H9 (cell line): ENCODE data around the gene TIFAB. TPM values are rescaled to one million over a fixed set of nuclear protein-coding genes. Genes with fewer than 3 reads are reported as not detected.

Source experiments
- DNase-seq: peaks from one replicate; pipeline ENCODE4 v3.0.0-alpha.2; 2017
- H2AFZ ChIP-seq: one replicate; pipeline ENCODE4 v1.6.1; 2013; ENCODE audit warnings: mild to moderate bottlenecking, low read length, control low read depth, moderate library complexity
- H2AK5ac ChIP-seq: 2 replicates; pipeline ENCODE4 v1.6.1; 2013; ENCODE audit warnings: low read length, control low read depth, mixed read lengths; ENCODE audit not compliant: insufficient read length
- H2BK120ac ChIP-seq: one replicate; pipeline ENCODE4 v1.6.1; 2013; ENCODE audit warnings: low read depth, mild to moderate bottlenecking, low read length, control low read depth, inconsistent platforms; ENCODE audit not compliant: poor library complexity, severe bottlenecking
- H2BK12ac ChIP-seq: 2 replicates; pipeline ENCODE4 v1.6.1; 2013; ENCODE audit warnings: low read length, control low read depth, mixed read lengths, low read depth; ENCODE audit not compliant: insufficient read length
- H2BK15ac ChIP-seq: 2 replicates; pipeline ENCODE4 v1.6.1; 2013; ENCODE audit warnings: low read depth, low read length, control low read depth
- H2BK20ac ChIP-seq: one replicate; pipeline ENCODE4 v1.6.1; 2013; ENCODE audit warnings: low read depth, mild to moderate bottlenecking, low read length, control low read depth, inconsistent platforms; ENCODE audit not compliant: poor library complexity, severe bottlenecking
- H2BK5ac ChIP-seq: 2 replicates; pipeline ENCODE4 v1.6.1; 2013; ENCODE audit warnings: low read length, control low read depth, mixed read lengths; ENCODE audit not compliant: insufficient read length
- H3K14ac ChIP-seq: 2 replicates; pipeline ENCODE4 v1.6.1; 2013; ENCODE audit warnings: low read length, control low read depth; ENCODE audit not compliant: insufficient read depth
- H3K18ac ChIP-seq: 2 replicates; pipeline ENCODE4 v1.6.1; 2013; ENCODE audit warnings: low read depth, mild to moderate bottlenecking, mixed read lengths, low read length, control low read depth; ENCODE audit not compliant: insufficient read length
- H3K23ac ChIP-seq: 2 replicates; pipeline ENCODE4 v1.6.1; 2013; ENCODE audit warnings: low read length, control low read depth, mixed read lengths, low read depth; ENCODE audit not compliant: insufficient read length
- H3K23me2 ChIP-seq: 2 replicates; pipeline ENCODE4 v1.6.1; 2013; ENCODE audit warnings: low read depth, mild to moderate bottlenecking, mixed read lengths, low read length, control low read depth; ENCODE audit not compliant: insufficient read length, poor library complexity, severe bottlenecking
- H3K27ac ChIP-seq: 2 replicates; pipeline ENCODE4 v1.5.1; 2013; ENCODE audit warnings: low read length, control low read depth, mixed read lengths, low read depth; ENCODE audit not compliant: insufficient read length
- H3K27me3 ChIP-seq: 2 replicates; pipeline ENCODE4 v1.6.1; 2013; ENCODE audit warnings: low read length, control low read depth, inconsistent platforms; ENCODE audit not compliant: insufficient read depth
- H3K4ac ChIP-seq: 2 replicates; pipeline ENCODE4 v1.6.1; 2013; ENCODE audit warnings: low read depth, mild to moderate bottlenecking, control low read depth, inconsistent platforms, low read length, moderate library complexity
- H3K4me1 ChIP-seq: 2 replicates; pipeline ENCODE4 v1.6.1; 2013; ENCODE audit warnings: low read length, control low read depth, inconsistent platforms; ENCODE audit not compliant: insufficient read depth
- H3K4me2 ChIP-seq: 2 replicates; pipeline ENCODE4 v1.6.1; 2013; ENCODE audit warnings: low read length, control low read depth, mixed read lengths; ENCODE audit not compliant: insufficient read length, insufficient read depth
- H3K56ac ChIP-seq: 2 replicates; pipeline ENCODE4 v1.6.1; 2013; ENCODE audit warnings: low read depth, mild to moderate bottlenecking, mixed read lengths, low read length, control low read depth; ENCODE audit not compliant: insufficient read length
- H3K79me1 ChIP-seq: 2 replicates; pipeline ENCODE4 v1.6.1; 2013; ENCODE audit warnings: low read depth, mild to moderate bottlenecking, moderate library complexity, low read length, control low read depth, inconsistent platforms; ENCODE audit not compliant: insufficient read depth, poor library complexity, severe bottlenecking
- H3K79me2 ChIP-seq: 2 replicates; pipeline ENCODE4 v1.6.1; 2013; ENCODE audit warnings: low read length, control low read depth, inconsistent platforms; ENCODE audit not compliant: insufficient read depth
- H3K9ac ChIP-seq: 2 replicates; pipeline ENCODE4 v1.6.1; 2013; ENCODE audit warnings: low read length, control low read depth, mixed read lengths; ENCODE audit not compliant: insufficient read length; ENCODE audit errors: extremely low read depth
- H3K9me3 ChIP-seq: one replicate; pipeline ENCODE4 v1.6.1; 2013; ENCODE audit warnings: low read depth, low read length, inconsistent platforms; ENCODE audit not compliant: control insufficient read depth
- H3T11ph ChIP-seq: one replicate; pipeline ENCODE4 v1.6.1; 2013; ENCODE audit warnings: mild to moderate bottlenecking, low read length, control low read depth, inconsistent platforms
- H4K20me1 ChIP-seq: one replicate; pipeline ENCODE4 v1.6.1; 2013; ENCODE audit not compliant: control insufficient read depth, insufficient read length, insufficient read depth
- H4K5ac ChIP-seq: 2 replicates; pipeline ENCODE4 v1.6.1; 2013; ENCODE audit warnings: low read depth, mild to moderate bottlenecking, mixed read lengths, low read length, control low read depth; ENCODE audit not compliant: insufficient read length
- H4K8ac ChIP-seq: replicated peaks from 2 replicates; pipeline ENCODE4 v1.6.1; 2013; ENCODE audit warnings: low read length, control low read depth, mixed read lengths, low read depth; ENCODE audit not compliant: insufficient read length
- H4K91ac ChIP-seq: 2 replicates; pipeline ENCODE4 v1.6.1; 2013; ENCODE audit warnings: low read depth, mild to moderate bottlenecking, moderate library complexity, mixed read lengths, low read length, control low read depth; ENCODE audit not compliant: insufficient read length
- H3K27ac Mint-ChIP-seq, 3 experiments: 2 replicates in 2 of 3; 3 replicates in 1 of 3; pipeline ENCODE4 v1.8.0; 2020 to 2021; ENCODE audit warnings: mixed read lengths in 3 of 3, mild to moderate bottlenecking in 1 of 3, moderate library complexity in 1 of 3
- H3K27me3 Mint-ChIP-seq: 2 replicates; pipeline ENCODE4 v1.8.0; 2021; ENCODE audit warnings: low read depth, mild to moderate bottlenecking, moderate library complexity, mixed read lengths
- H3K36me3 Mint-ChIP-seq, 3 experiments: 2 replicates in 2 of 3; 3 replicates in 1 of 3; pipeline ENCODE4 v1.8.0; 2020 to 2021; ENCODE audit warnings: low read depth in 3 of 3, mixed read lengths in 3 of 3; ENCODE audit not compliant: insufficient read depth in 1 of 3
- H3K4me1 Mint-ChIP-seq, 2 experiments: 2 replicates each; pipeline ENCODE4 v1.8.0; 2020; ENCODE audit warnings: mixed read lengths in 2 of 2
- H3K4me3 Mint-ChIP-seq, 2 experiments: 2 replicates in 1 of 2; 3 replicates in 1 of 2; pipeline ENCODE4 v1.8.0; 2020 to 2021; ENCODE audit warnings: mild to moderate bottlenecking in 2 of 2, mixed read lengths in 2 of 2, moderate library complexity in 1 of 2
- H3K9me3 Mint-ChIP-seq, 2 experiments: 2 replicates in 1 of 2; 3 replicates in 1 of 2; pipeline ENCODE4 v1.8.0; 2020; ENCODE audit warnings: mild to moderate bottlenecking in 2 of 2, mixed read lengths in 2 of 2, moderate library complexity in 1 of 2
- CTCF ChIP-seq: fragments of 200-600 bp; sonication (generic); conservative IDR thresholded peaks from 3 replicates; pipeline ENCODE4 v1.8.0; 2021; ENCODE audit warnings: antibody characterized with exemption, mild to moderate bottlenecking
- WGBS: extraction: QIAGEN DNeasy Blood & Tissue Kit; methylation state at CpG from one replicate; pipeline ENCODE4 v1.1.7; 2013; ENCODE audit warnings: missing lambda C conversion rate, low lambda C conversion rate, mixed read lengths; ENCODE audit not compliant: insufficient read length; ENCODE audit errors: extremely low coverage; 5-methylcytosine and 5-hydroxymethylcytosine counted together
- total RNA-seq: library from RNA; stranded (reverse); gene quantifications from 2 replicates; pipeline ENCODE4 v1.2.1, GENCODE V29; 2021

Gene TIFAB
- total RNA-seq, 1 experiment from 2014 or later = not detected

DNA sequence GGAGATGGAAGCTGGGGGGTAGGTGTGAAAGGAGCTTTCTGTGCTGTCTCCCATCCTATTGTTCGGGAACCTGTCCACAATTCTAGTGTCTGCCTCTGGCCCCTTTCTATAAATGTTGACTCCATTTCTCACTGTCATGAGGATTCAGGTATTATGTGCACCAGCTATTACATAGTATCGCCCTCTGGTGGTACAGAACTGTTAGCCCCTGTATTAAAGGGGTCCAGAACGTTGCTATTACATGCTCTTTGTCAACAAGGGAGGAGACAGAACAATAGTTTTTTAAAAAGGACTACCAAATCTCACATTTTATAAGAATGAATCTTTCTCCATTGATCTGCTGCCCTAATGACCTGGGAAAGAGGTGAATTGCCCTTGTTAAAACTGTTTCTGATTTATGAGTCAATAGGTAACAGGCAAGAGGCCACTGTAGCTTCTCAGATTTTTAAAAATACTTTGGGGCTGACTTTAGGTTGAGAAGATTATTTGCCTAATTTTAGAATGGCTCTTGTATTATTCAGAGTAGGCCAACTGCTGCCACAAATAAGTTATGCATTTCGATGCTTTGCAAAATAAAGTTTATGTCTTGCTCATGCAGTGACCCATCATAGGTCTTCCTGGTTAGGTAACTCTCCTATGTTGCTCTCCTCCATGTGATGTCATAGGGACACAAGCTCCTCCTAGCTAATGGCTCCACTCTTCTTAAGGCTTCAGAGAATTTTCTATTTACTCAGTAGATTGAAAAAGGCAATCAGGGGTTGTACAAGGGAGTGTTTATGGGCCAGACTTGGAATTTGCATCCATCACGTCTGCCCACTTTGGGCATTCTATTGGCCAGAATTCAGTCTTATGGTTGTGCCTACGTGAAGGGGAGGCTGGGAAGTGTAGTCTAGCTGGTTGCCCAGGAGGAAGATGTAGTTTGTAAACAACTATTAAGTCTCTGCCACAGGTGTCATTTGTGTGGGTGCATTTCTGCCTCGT lies 25.8 kb downstream of the TIFAB start:
- Histone ChIP-seq H3K9ac (no peak overlapping the region), H3K18ac (no peak overlapping the region), H3K79me2 (no peaks in the 10 kb centered on the region), H4K5ac (no peak overlapping the region), H3K56ac (no peak overlapping the region), H3K23ac (no peak overlapping the region), H4K8ac (no peak overlapping the region), H2BK20ac (no peak overlapping the region), H3K9me3 (peaks cover 5% of the 10 kb centered on the region), H2BK12ac (no peak overlapping the region), H2AFZ (no peak overlapping the region), H4K20me1 (no peaks in the 10 kb centered on the region), H3K23me2 (no peaks in the 10 kb centered on the region), H2BK120ac (no peak overlapping the region), H3K27me3 (no peaks in the 10 kb centered on the region), H2BK15ac (no peak overlapping the region), H3K4me2 (no peak overlapping the region), H3K79me1 (no peaks in the 10 kb centered on the region), H2AK5ac (no peak overlapping the region), H3K14ac (no peak overlapping the region), H3K4ac (no peak overlapping the region), H3K27ac (no peak overlapping the region), H2BK5ac (no peak overlapping the region), H3K4me1 (no peaks in the 10 kb centered on the region), H3T11ph (no peak overlapping the region), H4K91ac (no peak overlapping the region)
- peaks cover 10 to 14% of the 10 kb centered on the region in 2 experiments for H3K9me3 Mint-ChIP-seq
- no peak for DNase-seq
- H3K27ac Mint-ChIP-seq = no peak overlapping the region
- no peak overlapping the region for H3K4me3 Mint-ChIP-seq
- H3K4me1 Mint-ChIP-seq = no peaks in the 10 kb centered on the region
- H3K36me3 Mint-ChIP-seq = peaks cover 2 to 11% (median 5%) of the 10 kb centered on the region in 3 experiments; a peak in 4 of 7 replicates
- peak; percentile 85 for TF ChIP-seq CTCF
- H3K27me3 Mint-ChIP-seq = peaks cover 45% of the 10 kb centered on the region
- no CpG with 5 or more reads among the region's 7 CpGs for WGBS
